SK-N-MC (cell line): ENCODE results near the gene TKT.

Experiments
- EZH2 ChIP-seq: fragments of 200-600 bp; sonication (generic); IDR thresholded peaks from one replicate; pipeline ENCODE4 v1.6.1; 2017; ENCODE audit warnings: antibody characterized with exemption
- FOXP2 ChIP-seq: optimal IDR thresholded peaks from 2 replicates; pipeline ENCODE3; 2011; ENCODE audit warnings: mild to moderate bottlenecking, moderate library complexity; ENCODE audit not compliant: insufficient read depth; ENCODE audit errors: extremely low read length, control extremely low read depth
- POLR2AphosphoS5 ChIP-seq: IDR thresholded peaks from 2 replicates; pipeline ENCODE4 v1.6.1; 2012; ENCODE audit warnings: mild to moderate bottlenecking, low read depth, low read length, borderline replicate concordance

DNA sequence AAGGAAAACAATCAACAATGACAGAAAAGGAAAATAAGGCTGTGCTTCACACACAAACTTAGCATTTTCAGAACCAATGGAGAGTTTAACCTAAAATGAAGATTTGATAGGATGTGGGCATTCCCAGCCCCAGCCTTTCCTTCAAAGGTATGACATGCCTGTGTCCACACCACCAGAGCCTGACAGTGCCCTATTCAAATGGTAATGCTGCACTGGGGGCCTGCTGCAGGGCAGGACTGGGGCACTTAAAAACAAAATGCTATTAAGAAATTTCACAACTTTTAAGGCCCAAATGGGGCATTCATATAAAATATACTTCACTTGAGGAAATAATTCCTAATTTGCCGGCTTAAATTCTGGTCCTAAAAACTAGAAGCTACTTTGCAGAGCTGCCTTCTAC is 30.9 kb upstream of the TKT start:
- no peak for TF ChIP-seq POLR2AphosphoS5
- no peak for TF ChIP-seq EZH2
- TF ChIP-seq FOXP2, result no peak
